ENCODE data around the gene DUSP1. TPM values are rescaled to one million over a fixed set of nuclear protein-coding genes. Genes with fewer than 3 reads are reported as not detected.
A peak's percentile ranks its signal among the peaks of the same experiment; 100 is the strongest.
"Not testable (repeated sequence)": the region's sequence is repeated elsewhere in the genome, so short reads cannot be mapped to it uniquely, and the experiment has no call there.

DUSP1 gene
- total RNA-seq, 1 experiment from 2014 or later = 522 TPM

- Histone ChIP-seq H3K4me1 (ENCODE audit: insufficient read depth, low read length) (peaks cover 23% of the 10 kb centered on the region), H3F3A (ENCODE audit: low read length, unreplicated experiment) (no peaks in the 10 kb centered on the region), H4K20me1 (ENCODE audit: low read length) (no peaks in the 10 kb centered on the region), H3K27ac (ENCODE audit: low read length) (no peak overlapping the region), H3K9me2 (replicated peaks; ENCODE audit: low read length) (no peaks in the 10 kb centered on the region), H3K4me2 (ENCODE audit: low read length) (no peak overlapping the region), H3K9me3 (ENCODE audit: low read length) (no peaks in the 10 kb centered on the region), H3K79me2 (ENCODE audit: low read length) (no peaks in the 10 kb centered on the region), H3K27me3 (ENCODE audit: low read length) (no peaks in the 10 kb centered on the region), H2AFZ (ENCODE audit: low read length) (no peak overlapping the region), H3K9ac (ENCODE audit: low read length) (no peak overlapping the region), H3K4me3 (ENCODE audit: low read length) (no peak overlapping the region), H3K36me3 (ENCODE audit: low read depth, low read length) (no peaks in the 10 kb centered on the region)
- no peak for DNase-seq
- ChIA-PET CTCF (no interaction called here), POLR2A (ENCODE audit: unreplicated experiment) (no interaction called here)
- TF ChIP-seq EZH2phosphoT487 (IDR thresholded peaks at IDR 0.05; ENCODE audit: borderline replicate concordance, low read length) = no peak
- BruUV-seq (replicated peaks) = no TSS peak
- intact Hi-C loops (cut with micrococcal nuclease) = no loop called here
- no peak for ATAC-seq
Observed at GRCh38 chr5:172786736-172787462, 15.9 kb upstream of the DUSP1 start.

GRCh38 chr5:172785429-172786088, 14.6 kb upstream of the DUSP1 start:
- Histone ChIP-seq H3K79me2 (ENCODE audit: low read length) (no peaks in the 10 kb centered on the region), H3K4me1 (ENCODE audit: insufficient read depth, low read length) (peaks cover 30% of the 10 kb centered on the region), H4K20me1 (ENCODE audit: low read length) (no peaks in the 10 kb centered on the region), H3K9me2 (replicated peaks; ENCODE audit: low read length) (no peaks in the 10 kb centered on the region), H3K4me2 (ENCODE audit: low read length) (no peak overlapping the region), H3F3A (ENCODE audit: low read length, unreplicated experiment) (no peaks in the 10 kb centered on the region), H3K9me3 (ENCODE audit: low read length) (no peaks in the 10 kb centered on the region), H3K27ac (ENCODE audit: low read length) (no peak overlapping the region), H3K4me3 (ENCODE audit: low read length) (no peak overlapping the region), H3K36me3 (ENCODE audit: low read depth, low read length) (no peaks in the 10 kb centered on the region), H2AFZ (ENCODE audit: low read length) (no peak overlapping the region), H3K9ac (ENCODE audit: low read length) (no peak overlapping the region), H3K27me3 (ENCODE audit: low read length) (no peaks in the 10 kb centered on the region)
- POLR2A ChIA-PET (ENCODE audit: unreplicated experiment) = no interaction called here
- BruUV-seq (replicated peaks) = no TSS peak
- DNase-seq (no peak), ATAC-seq (no peak)
- CTCF ChIA-PET = no interaction called here
- TF ChIP-seq EZH2 (IDR thresholded peaks at IDR 0.05; ENCODE audit: low read length, unreplicated experiment) = no peak
- no peak for TF ChIP-seq CTCF (conservative IDR thresholded peaks at IDR 0.05; ENCODE audit: low read depth, low read length)
- TF ChIP-seq EZH2phosphoT487 (IDR thresholded peaks at IDR 0.05; ENCODE audit: borderline replicate concordance, low read length) = no peak
- intact Hi-C loops (cut with micrococcal nuclease) = no loop called here

GRCh38 chr5:172784162-172784561, 13.2 kb upstream of the DUSP1 start:
- H3K9me3 ChIP-seq (ENCODE audit: low read length); H3K36me3 ChIP-seq (ENCODE audit: low read depth, low read length); H3K9me2 ChIP-seq (replicated peaks; ENCODE audit: low read length); BruUV-seq (replicated peaks); H2AFZ ChIP-seq (ENCODE audit: low read length); H4K20me1 ChIP-seq (ENCODE audit: low read length); H3K4me3 ChIP-seq (ENCODE audit: low read length); H3K79me2 ChIP-seq (ENCODE audit: low read length); CTCF ChIA-PET; ATAC-seq; DNase-seq; H3K27me3 ChIP-seq (ENCODE audit: low read length); H3K4me2 ChIP-seq (ENCODE audit: low read length); intact Hi-C loops (cut with micrococcal nuclease); H3F3A ChIP-seq (ENCODE audit: low read length, unreplicated experiment); POLR2A ChIA-PET (ENCODE audit: unreplicated experiment): not testable (repeated sequence)
- H3K27ac ChIP-seq (ENCODE audit: low read length) = peak overlapping the region; percentile 97
- peak overlapping the region; percentile 85; the same call in 1 of the 2 replicates for H3K9ac ChIP-seq (ENCODE audit: low read length)
- H3K4me1 ChIP-seq (ENCODE audit: insufficient read depth, low read length) = peaks cover 21% of the 10 kb centered on the region

- POLR2A ChIA-PET (ENCODE audit: unreplicated experiment) = interaction anchor here (1.6 kb wide), 1 partner anchor 12 kb away, joined by 8 read pairs; the partner anchor contains the start of gene DUSP1
- CTCF ChIA-PET; H3K4me3 ChIP-seq (ENCODE audit: low read length): not testable (repeated sequence)
Observed at GRCh38 chr5:172783319-172783718, 12.3 kb upstream of the DUSP1 start.

More at GRCh38 chr5:172783319-172783718, 12.3 kb upstream of the DUSP1 start:
- intact Hi-C loops (cut with micrococcal nuclease); H4K20me1 ChIP-seq (ENCODE audit: low read length); H2AFZ ChIP-seq (ENCODE audit: low read length); H3F3A ChIP-seq (ENCODE audit: low read length, unreplicated experiment); BruUV-seq (replicated peaks); H3K36me3 ChIP-seq (ENCODE audit: low read depth, low read length); ATAC-seq; H3K9me3 ChIP-seq (ENCODE audit: low read length); DNase-seq; H3K9me2 ChIP-seq (replicated peaks; ENCODE audit: low read length); H3K27me3 ChIP-seq (ENCODE audit: low read length); H3K79me2 ChIP-seq (ENCODE audit: low read length): not testable (repeated sequence)
- peak overlapping the region; percentile 22 for H3K4me2 ChIP-seq (ENCODE audit: low read length)
- peaks cover 30% of the 10 kb centered on the region for H3K4me1 ChIP-seq (ENCODE audit: insufficient read depth, low read length)
- H3K9ac ChIP-seq (ENCODE audit: low read length) = peak overlapping the region; percentile 85
- peak overlapping the region; percentile 97 for H3K27ac ChIP-seq (ENCODE audit: low read length)

All from PC-3 (cell line).